GM12874 (cell line): ENCODE measurements around the gene MACROD2.

Source experiments
- CTCF ChIP-seq: IDR thresholded peaks from 2 replicates; pipeline ENCODE4 v1.5.1; 2011; ENCODE audit warnings: low read depth, mild to moderate bottlenecking, control low read depth, low read length, moderate library complexity; ENCODE audit not compliant: insufficient read depth

Gene MACROD2

GRCh38 chr20:14745830-14746229, 750.5 kb downstream of the MACROD2 start:
- no peak for TF ChIP-seq CTCF

GRCh38 chr20:14751191-14751590, 755.9 kb downstream of the MACROD2 start:
- TF ChIP-seq CTCF: no peak

- no peak for TF ChIP-seq CTCF
Observed at GRCh38 chr20:14757728-14758127, 762.4 kb downstream of the MACROD2 start.

- TF ChIP-seq CTCF: no peak
Observed at GRCh38 chr20:14758356-14758755, 763.0 kb downstream of the MACROD2 start.

GRCh38 chr20:14759979-14760378, 764.7 kb downstream of the MACROD2 start:
- no peak for TF ChIP-seq CTCF

- no peak for TF ChIP-seq CTCF
Observed at GRCh38 chr20:14761903-14762302, 766.6 kb downstream of the MACROD2 start.

- TF ChIP-seq CTCF: no peak
Observed at GRCh38 chr20:14764511-14765369, 769.4 kb downstream of the MACROD2 start.

- no peak for TF ChIP-seq CTCF
Observed at GRCh38 chr20:14765370-14765701, 770.0 kb downstream of the MACROD2 start.
